IPS DF 4.7 (cell line): ENCODE data around the gene STK10.

Source experiments
- DNase-seq: peaks from one replicate; pipeline ENCODE4 v3.0.0-alpha.2; 2013; ENCODE audit warnings: low spot score; ENCODE audit errors: extremely low read depth

The STK10 gene

DNA sequence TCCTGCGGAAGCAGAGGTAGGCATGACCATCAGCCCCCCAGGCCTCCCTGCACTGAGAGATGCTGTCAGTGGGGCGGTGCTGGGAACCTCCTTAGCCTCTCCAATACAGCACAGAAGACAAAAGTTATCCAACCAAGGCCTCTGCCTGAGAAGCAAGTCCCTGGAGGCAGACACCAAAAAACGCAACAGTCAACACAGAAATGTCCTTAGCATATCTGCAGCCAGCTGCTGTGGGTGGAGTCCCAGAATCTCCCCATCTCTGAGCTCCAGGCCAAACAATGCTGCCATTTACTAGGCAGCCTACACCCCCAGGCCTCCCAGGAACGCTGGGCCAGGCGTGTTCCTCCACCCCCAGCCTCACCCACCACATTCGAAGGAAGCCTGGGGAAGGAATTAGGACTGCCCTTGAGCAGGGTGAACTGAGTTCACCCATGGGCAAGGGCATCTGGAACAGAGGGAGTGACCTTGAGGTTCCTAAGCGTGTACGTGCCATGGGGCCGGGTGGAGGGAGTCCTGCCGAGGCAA lies 43.7 kb downstream of the STK10 start:
- DNase-seq, result no peak

DNA sequence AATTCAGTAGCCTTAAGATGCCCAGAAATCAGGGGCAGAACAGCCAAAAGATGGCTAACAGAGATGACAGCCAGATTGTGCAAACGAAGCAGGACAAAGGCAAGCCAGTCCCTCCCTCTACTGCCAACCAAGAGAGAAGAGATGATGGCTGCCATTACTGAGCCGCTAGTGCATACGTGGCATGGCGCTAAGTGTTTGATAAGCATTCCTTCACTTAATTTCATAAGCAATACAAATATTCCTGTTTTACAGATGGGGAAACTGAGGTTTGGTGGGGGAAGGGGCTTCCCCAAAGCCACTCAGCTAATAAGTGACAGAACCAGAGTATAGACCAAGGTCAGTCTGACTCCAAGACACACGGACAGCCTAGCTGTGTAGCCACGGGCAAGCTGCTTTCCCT lies 44.1 kb downstream of the STK10 start:
- no peak for DNase-seq

DNA sequence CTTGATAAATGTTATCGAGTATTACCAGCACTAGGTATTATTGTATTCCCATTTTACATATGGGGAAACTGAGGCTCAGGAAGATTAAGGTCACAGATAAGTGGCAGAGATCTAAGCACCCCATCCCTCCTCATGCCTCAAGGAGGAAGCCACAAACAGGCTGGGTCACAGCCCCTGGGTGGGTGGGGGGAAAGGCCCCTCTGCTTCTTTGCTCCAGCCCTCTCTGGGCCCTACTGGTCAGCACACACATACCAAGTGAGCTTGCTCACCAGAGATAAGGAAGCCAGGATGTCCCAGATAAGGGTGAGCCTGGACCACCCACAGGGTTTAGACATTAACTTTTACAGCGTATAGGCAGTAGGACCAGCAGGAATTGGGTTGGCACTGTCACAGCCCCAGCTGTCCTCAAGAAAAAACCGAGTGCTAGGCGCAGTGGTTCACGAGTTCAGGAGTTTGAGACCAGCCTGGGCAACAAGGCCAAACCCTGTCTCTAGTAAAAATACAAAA lies 45.3 kb downstream of the STK10 start:
- no peak for DNase-seq

DNA sequence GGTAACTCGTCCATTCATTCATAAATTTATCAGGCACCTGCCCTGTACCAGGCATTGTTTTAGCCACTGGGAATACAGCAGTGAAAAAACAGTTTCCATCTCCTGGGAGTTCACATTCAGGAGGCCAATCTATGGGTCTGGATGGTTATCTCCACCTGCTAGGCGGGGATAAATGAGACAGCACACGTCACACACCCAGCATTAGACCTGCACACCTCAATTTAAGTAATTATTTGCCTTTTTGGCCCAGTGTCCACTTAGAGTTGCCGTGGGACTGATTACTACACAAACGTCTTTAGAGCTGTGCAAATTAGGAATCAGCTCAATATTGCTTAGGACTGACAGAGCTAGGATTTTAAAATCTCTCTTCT lies 46.1 kb downstream of the STK10 start:
- DNase-seq, result no peak

DNA sequence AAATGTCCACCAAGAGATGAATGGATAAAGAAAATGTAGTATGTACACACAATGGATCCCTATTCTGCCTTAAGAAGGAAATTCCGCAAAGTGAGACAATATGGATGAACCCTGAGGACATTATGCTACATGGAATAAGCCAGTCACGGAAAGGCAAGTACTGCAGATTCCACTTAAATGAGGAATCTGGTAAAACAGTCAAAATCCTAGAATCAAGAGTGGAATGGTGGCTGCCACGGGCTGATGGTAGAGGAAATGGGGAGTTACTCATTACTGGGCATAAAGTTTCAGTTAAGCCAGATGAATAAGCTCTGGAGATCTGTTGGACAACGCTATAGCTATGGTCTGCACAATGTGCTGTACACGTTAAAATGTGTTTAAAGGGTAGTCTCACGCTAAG lies 47.2 kb downstream of the STK10 start:
- no peak for DNase-seq

DNA sequence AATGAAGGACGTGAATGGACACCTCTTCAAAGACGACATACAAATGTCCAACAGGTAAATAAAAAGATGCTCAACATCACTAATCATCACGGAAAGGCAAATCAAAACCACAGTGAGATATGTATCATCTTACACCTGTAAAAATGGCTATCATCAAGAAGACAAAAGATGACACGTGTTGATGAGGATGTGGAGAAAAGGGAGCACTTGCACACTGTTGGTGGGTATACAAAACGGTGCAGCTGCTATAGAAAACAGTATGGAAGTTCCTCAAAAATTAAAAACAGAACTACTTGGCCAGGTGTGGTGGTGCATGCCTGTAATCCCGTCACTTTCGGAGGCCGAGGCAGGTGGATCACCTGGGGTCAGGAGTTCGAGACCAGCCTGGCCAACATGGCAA lies 47.9 kb downstream of the STK10 start:
- DNase-seq, result no peak

DNA sequence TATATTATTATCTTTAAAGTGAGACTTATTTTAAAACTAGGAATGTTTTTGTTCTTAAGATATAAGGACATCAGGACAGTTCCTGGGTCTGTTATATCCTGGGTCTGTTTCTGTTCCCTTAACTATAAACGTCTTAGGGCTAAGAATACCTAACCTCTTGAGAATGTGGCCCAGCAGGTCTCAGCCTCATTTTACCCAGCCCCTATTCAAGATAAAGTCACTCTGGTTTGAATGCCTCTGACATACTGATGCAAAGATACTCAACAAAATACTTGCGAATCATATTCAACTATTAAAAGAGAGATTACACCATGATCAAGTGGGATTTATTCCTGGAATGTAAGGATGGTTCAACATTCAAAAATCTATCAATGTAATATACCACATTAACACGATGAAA lies 51.0 kb downstream of the STK10 start:
- DNase-seq, result no peak

- no peak for DNase-seq
Measured at GRCh38 chr5:172133359-172134029, 54.5 kb downstream of the STK10 start.

DNA sequence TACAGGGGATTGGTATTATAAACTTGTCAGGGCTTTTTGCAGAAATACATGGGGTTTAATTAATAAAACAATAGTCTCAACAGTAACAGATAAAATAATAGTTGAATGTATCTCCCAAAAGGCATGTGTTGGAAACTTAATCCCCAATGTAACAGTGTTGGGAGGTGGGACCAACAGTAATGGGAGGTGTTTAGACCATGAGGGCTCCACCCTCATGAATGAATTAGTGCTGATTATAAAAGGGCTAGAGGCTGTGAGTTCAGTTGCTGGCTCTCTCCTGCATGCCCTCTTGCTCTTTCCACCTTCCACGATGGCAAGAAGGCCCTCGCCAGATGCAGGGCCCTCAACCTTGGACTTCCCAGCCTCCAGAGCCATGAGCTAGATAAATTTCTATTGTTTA lies 56.3 kb downstream of the STK10 start:
- DNase-seq, result no peak

DNA sequence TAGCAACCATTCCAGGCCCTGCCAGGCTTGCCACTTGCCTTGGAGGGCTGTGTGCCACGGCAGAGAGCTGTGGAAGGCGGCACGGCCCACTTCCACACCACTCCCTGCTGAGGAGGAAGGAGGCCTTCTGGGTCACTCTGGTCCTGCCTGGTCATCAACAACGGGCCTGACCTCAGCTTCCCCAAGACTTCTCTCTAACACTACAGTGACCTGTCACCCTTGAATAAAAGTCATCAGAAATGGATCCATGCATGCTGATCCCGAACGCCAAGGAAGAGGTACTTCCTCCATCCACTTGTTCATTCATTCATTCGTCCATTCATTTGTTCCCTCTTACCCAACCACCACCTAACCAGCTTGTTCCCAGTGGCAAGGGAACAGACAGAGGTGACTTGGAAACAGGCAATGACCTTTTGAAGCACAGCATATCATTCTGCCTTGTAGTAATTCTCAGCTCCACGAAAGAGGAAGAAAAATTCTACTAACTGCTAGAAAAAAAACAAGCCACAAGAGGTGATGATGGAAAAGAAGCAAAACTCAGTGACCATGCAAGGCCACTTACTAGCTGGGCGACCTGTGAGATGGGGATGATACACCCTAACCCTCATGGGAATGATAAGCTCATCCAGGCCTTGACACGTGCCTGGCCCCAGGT lies 58.6 kb downstream of the STK10 start:
- DNase-seq, result no peak

- DNase-seq, result no peak
Measured at GRCh38 chr5:172127581-172127980, 60.4 kb downstream of the STK10 start.

DNA sequence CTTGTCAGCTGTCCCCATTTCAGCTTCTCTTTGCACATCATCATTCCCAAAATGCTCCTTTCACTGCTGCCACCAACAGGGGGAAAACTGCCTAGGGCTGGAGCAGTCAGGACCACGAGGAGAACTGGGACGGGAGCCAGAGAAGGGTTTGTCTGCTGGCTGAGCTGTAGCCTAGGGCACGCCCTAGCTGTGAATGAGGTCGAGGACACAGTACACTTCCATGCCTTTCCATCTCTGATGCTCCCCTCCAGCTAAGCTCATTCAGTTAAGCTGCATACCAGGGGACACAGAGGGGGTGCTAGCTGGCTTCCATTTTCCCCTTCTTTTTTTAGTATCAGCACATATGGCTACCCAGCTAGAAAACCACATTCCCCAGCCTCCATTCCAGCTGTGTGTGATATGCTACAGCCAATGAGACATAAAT lies 64.7 kb downstream of the STK10 start:
- DNase-seq, result no peak

DNA sequence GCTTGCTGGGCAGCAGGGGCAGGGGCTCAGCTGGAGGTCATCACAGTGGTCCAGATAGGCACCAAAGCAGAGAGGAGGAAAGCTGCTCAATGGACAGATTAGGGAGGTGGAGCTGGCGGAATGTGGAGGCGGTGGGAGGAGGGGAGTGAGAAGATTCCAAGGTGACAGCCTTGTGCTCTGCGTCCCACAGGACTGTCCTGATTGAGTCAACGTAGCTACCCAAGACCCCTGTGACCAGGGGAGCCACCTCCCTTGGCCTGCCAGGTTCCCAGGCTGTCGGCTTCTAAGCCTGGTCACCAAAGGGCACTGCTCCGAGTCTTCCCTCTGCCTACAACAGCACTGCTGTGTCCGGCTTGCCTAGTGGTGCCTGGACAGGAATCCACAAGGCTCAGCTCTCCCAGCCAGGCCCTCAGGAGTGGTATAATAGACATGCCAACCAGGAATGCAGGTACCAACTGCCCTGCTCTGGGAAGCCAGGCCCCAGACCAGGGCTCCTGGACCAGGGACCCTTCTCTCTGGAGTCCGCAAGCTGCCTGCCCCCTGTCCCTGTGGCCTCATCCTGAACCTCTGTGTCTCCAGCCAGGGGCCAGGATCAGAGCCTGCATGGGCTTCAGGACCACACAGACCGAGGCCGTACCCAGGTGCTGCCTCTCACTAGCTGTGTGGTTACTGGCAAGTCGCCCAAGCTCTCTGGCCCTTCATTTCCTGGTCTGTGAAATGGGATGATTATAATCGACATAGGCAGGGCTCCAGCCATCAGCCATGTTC lies 67.9 kb downstream of the STK10 start:
- no peak for DNase-seq

DNA sequence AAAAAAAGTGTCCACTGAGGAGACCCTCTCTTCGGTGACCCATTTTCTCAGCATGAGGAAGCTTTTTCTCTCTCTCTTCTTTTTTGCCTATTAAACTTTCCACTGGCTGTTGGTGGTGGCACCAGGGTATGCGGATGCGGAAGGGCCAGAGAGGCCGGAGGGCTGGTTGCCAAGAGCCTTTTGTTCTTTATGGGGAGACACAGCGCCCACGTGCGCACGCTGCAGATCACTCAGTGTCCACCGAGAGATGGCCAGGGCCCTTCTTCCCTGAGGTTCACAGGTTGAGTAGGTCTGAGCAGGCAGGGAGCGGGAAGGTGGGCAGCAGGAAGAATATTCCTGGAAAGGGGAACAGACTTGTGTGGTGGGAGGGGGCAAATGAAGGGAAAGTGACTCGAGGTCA lies 69.1 kb downstream of the STK10 start:
- DNase-seq, result no peak

DNA sequence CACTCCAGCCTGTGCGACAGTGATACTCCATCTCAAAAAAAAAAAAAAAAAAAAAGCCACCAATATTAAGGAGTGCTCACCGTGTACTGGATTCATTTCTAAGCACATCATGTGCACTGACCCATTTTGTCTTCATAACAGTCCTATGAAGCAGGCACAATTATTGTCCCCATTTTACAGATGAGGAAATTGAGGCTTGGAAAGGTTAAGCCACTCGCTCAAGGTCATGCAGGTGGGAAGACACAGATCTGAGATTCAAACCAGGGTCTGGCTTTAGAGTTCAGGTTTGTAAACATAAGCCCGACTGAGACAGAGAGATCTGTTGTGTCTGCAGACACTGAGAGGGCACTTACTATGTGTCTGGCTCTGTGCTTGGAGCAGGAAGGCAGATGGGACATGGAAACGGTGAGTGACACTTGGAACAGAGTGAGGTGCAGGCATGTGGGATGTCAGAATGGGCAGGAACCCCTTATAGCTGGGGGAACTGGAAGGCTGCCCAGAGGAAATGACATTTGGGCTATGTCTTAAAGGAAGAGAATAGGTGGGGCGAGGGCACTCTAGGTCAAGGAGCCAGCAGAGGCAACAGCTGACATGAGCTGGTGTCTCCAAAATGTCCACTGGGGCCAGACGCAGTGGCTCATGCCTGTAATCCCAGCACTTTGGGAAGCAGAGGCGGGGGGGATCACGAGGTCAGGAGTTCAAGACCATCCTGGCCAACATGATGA lies 69.9 kb downstream of the STK10 start:
- DNase-seq, result no peak

DNA sequence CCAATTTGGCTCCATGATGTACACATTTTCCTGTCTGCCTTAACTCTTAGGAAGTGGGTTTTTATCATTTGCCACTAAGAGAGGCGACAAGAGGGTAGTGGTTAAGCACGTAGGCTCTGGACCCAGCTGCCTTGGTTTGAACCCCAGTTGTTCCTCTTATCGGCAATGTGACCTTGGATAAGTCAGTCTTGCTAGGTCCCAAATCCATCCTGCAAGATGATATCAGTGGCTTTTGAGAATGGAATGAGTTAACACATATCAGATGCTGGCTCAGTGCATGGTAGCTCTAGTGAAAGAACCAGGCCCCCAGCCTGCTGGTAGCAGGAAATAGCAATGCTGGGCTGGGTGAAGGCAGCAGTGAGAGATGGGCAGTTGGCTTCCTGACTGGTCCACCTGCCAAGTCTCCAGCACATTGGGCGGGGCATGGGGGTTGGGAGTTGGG lies 72.5 kb downstream of the STK10 start:
- DNase-seq, result no peak

- no peak for DNase-seq
Measured at GRCh38 chr5:172114875-172115422, 73.1 kb downstream of the STK10 start.

DNA sequence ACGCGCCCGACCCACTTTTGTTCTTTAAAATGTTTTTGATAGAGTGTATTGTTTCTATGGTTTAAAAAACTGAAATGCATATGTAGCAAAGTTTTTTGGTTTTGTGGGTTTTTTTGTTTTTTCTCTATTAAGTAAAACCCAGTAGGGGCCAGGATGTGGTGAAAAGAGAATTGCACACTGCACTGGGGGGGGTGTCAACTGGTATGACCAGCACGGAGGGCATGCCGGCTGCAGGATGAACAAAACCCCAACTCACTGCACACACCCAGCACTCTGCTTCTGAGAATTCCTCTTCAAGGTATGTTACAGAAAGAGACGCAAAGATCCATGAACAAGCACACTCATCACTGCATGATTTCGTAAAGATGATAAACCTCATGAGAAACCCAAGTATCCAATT lies 75.0 kb downstream of the STK10 start:
- no peak for DNase-seq

- no peak for DNase-seq
Measured at GRCh38 chr5:172111852-172112225, 76.2 kb downstream of the STK10 start.

- DNase-seq, result no peak
Measured at GRCh38 chr5:172110921-172111851, 76.8 kb downstream of the STK10 start.
